SK-N-SH treated with all-trans-retinoic acid at 6 μM for 48 hours (cell line): Measurements from ENCODE around the gene STRA6.

ENCODE experiments used
- ATAC-seq: fragments of 200-7000 bp; cut with Tn5 transposase; 3 replicates; pipeline ENCODE4 v1.9.1; 2020; ENCODE audit warnings: mild to moderate bottlenecking, moderate library complexity
- ARNTL ChIP-seq: fragments of 450-650 bp; formaldehyde crosslinking; IDR thresholded peaks from 2 replicates; pipeline ENCODE4 v1.5.0; 2020; ENCODE audit warnings: low read depth, mild to moderate bottlenecking, moderate library complexity, borderline replicate concordance
- CREB5 ChIP-seq: fragments of 250-450 bp; sonication (Bioruptor Pico); IDR thresholded peaks from 2 replicates; pipeline ENCODE4 v1.5.1; 2020; ENCODE audit warnings: low read depth, mild to moderate bottlenecking, moderate library complexity
- CSDC2 ChIP-seq: fragments of 250-450 bp; sonication (Bioruptor Pico); IDR thresholded peaks from 2 replicates; pipeline ENCODE4 v1.5.0; 2020; ENCODE audit warnings: mild to moderate bottlenecking, moderate library complexity
- CSRNP3 ChIP-seq: fragments of 250-450 bp; sonication (Bioruptor Pico); IDR thresholded peaks from 2 replicates; pipeline ENCODE4 v1.5.1; 2021; ENCODE audit warnings: mild to moderate bottlenecking, moderate library complexity
- ESRRG ChIP-seq: fragments of 250-450 bp; sonication (Bioruptor Pico); IDR thresholded peaks from 2 replicates; pipeline ENCODE4 v1.6.1; 2021; ENCODE audit warnings: mild to moderate bottlenecking
- GLIS3 ChIP-seq: fragments of 250-450 bp; sonication (Bioruptor Pico); IDR thresholded peaks from 2 replicates; pipeline ENCODE4 v1.5.0; 2020; ENCODE audit warnings: mild to moderate bottlenecking, moderate library complexity
- ISL1 ChIP-seq: fragments of 250-450 bp; sonication (Bioruptor Pico); IDR thresholded peaks from 2 replicates; pipeline ENCODE4 v2.1.2; 2022; ENCODE audit warnings: mild to moderate bottlenecking, moderate library complexity
- PATZ1 ChIP-seq: fragments of 250-450 bp; sonication (Bioruptor Pico); IDR thresholded peaks from 2 replicates; pipeline ENCODE4 v1.8.0; 2020; ENCODE audit warnings: mild to moderate bottlenecking, moderate library complexity, borderline replicate concordance
- POU6F1 ChIP-seq: fragments of 250-450 bp; sonication (Bioruptor Pico); IDR thresholded peaks from 2 replicates; pipeline ENCODE4 v1.8.0; 2021; ENCODE audit warnings: low read depth, mild to moderate bottlenecking, moderate library complexity, borderline replicate concordance
- PPARA ChIP-seq: fragments of 250-450 bp; sonication (Bioruptor Pico); IDR thresholded peaks from 2 replicates; pipeline ENCODE4 v1.5.0; 2020; ENCODE audit warnings: mild to moderate bottlenecking, borderline replicate concordance
- RARB ChIP-seq: fragments of 250-450 bp; sonication (Bioruptor Pico); IDR thresholded peaks from 2 replicates; pipeline ENCODE4 v1.8.0; 2021; ENCODE audit warnings: mild to moderate bottlenecking, moderate library complexity
- SNAI2 ChIP-seq: fragments of 250-450 bp; sonication (Bioruptor Pico); IDR thresholded peaks from 2 replicates; pipeline ENCODE4 v1.5.0; 2020; ENCODE audit warnings: mild to moderate bottlenecking, moderate library complexity
- TCF4 ChIP-seq: fragments of 250-450 bp; sonication (Bioruptor Pico); IDR thresholded peaks from 2 replicates; pipeline ENCODE4 v1.8.0; 2021; ENCODE audit warnings: mild to moderate bottlenecking, moderate library complexity, borderline replicate concordance
- TOX ChIP-seq: fragments of 250-450 bp; sonication (Bioruptor Pico); IDR thresholded peaks from 2 replicates; pipeline ENCODE4 v1.8.0; 2021; ENCODE audit warnings: mild to moderate bottlenecking, moderate library complexity, borderline replicate concordance
- TSHZ2 ChIP-seq: fragments of 250-450 bp; sonication (Bioruptor Pico); IDR thresholded peaks from 2 replicates; pipeline ENCODE4 v1.5.0; 2020; ENCODE audit warnings: mild to moderate bottlenecking, moderate library complexity
- ZFP3 ChIP-seq: fragments of 250-450 bp; sonication (Bioruptor Pico); IDR thresholded peaks from 2 replicates; pipeline ENCODE4 v1.5.0; 2020; ENCODE audit warnings: mild to moderate bottlenecking, moderate library complexity
- ZFP30 ChIP-seq: fragments of 450-650 bp; formaldehyde crosslinking; IDR thresholded peaks from 2 replicates; pipeline ENCODE4 v1.5.0; 2022; ENCODE audit warnings: mild to moderate bottlenecking, moderate library complexity
- ZNF565 ChIP-seq: fragments of 450-650 bp; formaldehyde crosslinking; conservative IDR thresholded peaks from 2 replicates; pipeline ENCODE4 v1.5.0; 2020; ENCODE audit warnings: low read depth, mild to moderate bottlenecking, moderate library complexity
- ZNF70 ChIP-seq: fragments of 450-650 bp; formaldehyde crosslinking; IDR thresholded peaks from 2 replicates; pipeline ENCODE4 v1.5.0; 2020; ENCODE audit warnings: mild to moderate bottlenecking, moderate library complexity
- ZNF8 ChIP-seq: fragments of 450-650 bp; formaldehyde crosslinking; IDR thresholded peaks from 2 replicates; pipeline ENCODE4 v1.5.0; 2020; ENCODE audit warnings: mild to moderate bottlenecking, moderate library complexity

Gene STRA6

GRCh38 chr15:74178326-74179100 is 24.1 kb downstream of the STRA6 start:
- ATAC-seq: no peak
- TF ChIP-seq TOX (CRISPR knock-in tag) (no peak), ZNF70 (CRISPR knock-in tag) (no peak), CSDC2 (CRISPR knock-in tag) (no peak), TSHZ2 (CRISPR knock-in tag) (no peak), PPARA (CRISPR knock-in tag) (no peak), POU6F1 (CRISPR knock-in tag) (no peak), ARNTL (CRISPR knock-in tag) (no peak), ZNF8 (CRISPR knock-in tag) (no peak), ZNF565 (no peak), CREB5 (CRISPR knock-in tag) (no peak), ZFP3 (CRISPR knock-in tag) (no peak), ESRRG (no peak), PATZ1 (no peak)

- no peak for TF ChIP-seq ISL1 (CRISPR knock-in tag)
- 0 out of 2 replicates have a peak, but pooled peaks have one; percentile 6 for TF ChIP-seq ZNF8 (CRISPR knock-in tag)
- TF ChIP-seq ARNTL (CRISPR knock-in tag): no peak
- no peak for TF ChIP-seq SNAI2
- ATAC-seq: 0 out of 3 replicates have a peak, but pooled peaks have one; percentile 0
Observed at GRCh38 chr15:74176262-74177214, 26.0 kb downstream of the STRA6 start.

- TF ChIP-seq CSDC2 (CRISPR knock-in tag): no peak
- no peak for ATAC-seq
Observed at GRCh38 chr15:74175271-74176191, 27.1 kb downstream of the STRA6 start.

GRCh38 chr15:74174958-74175253 is 27.7 kb downstream of the STRA6 start:
- ATAC-seq: no peak
- no peak for TF ChIP-seq GLIS3 (CRISPR knock-in tag)
- no peak for TF ChIP-seq ZFP3 (CRISPR knock-in tag)
- no peak for TF ChIP-seq ZNF8 (CRISPR knock-in tag)
- TF ChIP-seq CSDC2 (CRISPR knock-in tag): no peak
- no peak for TF ChIP-seq RARB (CRISPR knock-in tag)
- TF ChIP-seq TCF4 (CRISPR knock-in tag): no peak
- no peak for TF ChIP-seq ZFP30 (CRISPR knock-in tag)
- TF ChIP-seq PPARA (CRISPR knock-in tag): no peak
- no peak for TF ChIP-seq CSRNP3 (CRISPR knock-in tag)
- no peak for TF ChIP-seq ZNF565
- TF ChIP-seq TOX (CRISPR knock-in tag): no peak
- no peak for TF ChIP-seq TSHZ2 (CRISPR knock-in tag)
